Neural cell (in vitro differentiated cells): ENCODE results near the gene CELA2B. TPM values are rescaled to one million over a fixed set of nuclear protein-coding genes. Genes with fewer than 3 reads are reported as not detected.
A peak's percentile ranks its signal among the peaks of the same experiment; 100 is the strongest.

Experiments used
- H2AFZ ChIP-seq: fragments of 200-600, 300-800 bp; sonication (generic), shearing (Covaris generic); 2 replicates; pipeline ENCODE4 v1.6.0; 2014; ENCODE audit warnings: low read depth, mild to moderate bottlenecking, antibody characterized with exemption, low read length, moderate library complexity
- H3F3A ChIP-seq: fragments of 200-600 bp; shearing (Covaris generic); 2 replicates; pipeline ENCODE4 v1.6.1; 2016; ENCODE audit warnings: mild to moderate bottlenecking, moderate library complexity, mixed read lengths, antibody characterized with exemption, low read length; ENCODE audit not compliant: insufficient read depth, poor library complexity, severe bottlenecking
- H3K27ac ChIP-seq: fragments of 200-600, 300-800 bp; sonication (generic), shearing (Covaris generic); 2 replicates; pipeline ENCODE4 v1.5.1; 2014; ENCODE audit warnings: mild to moderate bottlenecking, low read length, moderate library complexity
- H3K27me3 ChIP-seq: fragments of 300-800, 200-600 bp; sonication (generic), shearing (Covaris generic); 2 replicates; pipeline ENCODE4 v1.6.0; 2014; ENCODE audit warnings: mild to moderate bottlenecking, low read depth, low read length, moderate library complexity; ENCODE audit not compliant: insufficient read depth
- H3K36me3 ChIP-seq: fragments of 300-800, 200-600 bp; sonication (generic), shearing (Covaris generic); 2 replicates; pipeline ENCODE4 v1.5.1; 2014; ENCODE audit warnings: mild to moderate bottlenecking, antibody characterized with exemption, low read length, moderate library complexity; ENCODE audit not compliant: insufficient read depth
- H3K4me2 ChIP-seq: fragments of 300-800, 200-600 bp; sonication (generic), shearing (Covaris generic); 2 replicates; pipeline ENCODE4 v1.6.0; 2014; ENCODE audit warnings: mild to moderate bottlenecking, low read length
- H3K4me3 ChIP-seq: fragments of 300-800, 200-600 bp; sonication (generic), shearing (Covaris generic); 2 replicates; pipeline ENCODE4 v1.5.1; 2014; ENCODE audit warnings: mild to moderate bottlenecking, low read length, moderate library complexity
- H3K79me2 ChIP-seq: fragments of 200-600 bp; shearing (Covaris generic); replicated peaks from 2 replicates; pipeline ENCODE4 v1.6.0; 2014; ENCODE audit warnings: mild to moderate bottlenecking, low read length, moderate library complexity; ENCODE audit not compliant: insufficient read depth
- H3K9ac ChIP-seq: fragments of 300-800, 200-600 bp; sonication (generic), shearing (Covaris generic); 2 replicates; pipeline ENCODE4 v1.6.1; 2016; ENCODE audit warnings: mild to moderate bottlenecking, low read length, mixed read lengths
- H3K9me2 ChIP-seq: fragments of 200-600 bp; shearing (Covaris generic); 2 replicates; pipeline ENCODE4 v1.6.1; 2016; ENCODE audit warnings: mild to moderate bottlenecking, low read length, mixed read lengths; ENCODE audit not compliant: insufficient read depth
- H3K9me3 ChIP-seq: fragments of 200-600, 300-800 bp; sonication (generic), shearing (Covaris generic); 2 replicates; pipeline ENCODE4 v1.6.1; 2016; ENCODE audit warnings: mild to moderate bottlenecking, mixed run types, low read length, moderate library complexity, mixed read lengths
- H4K20me1 ChIP-seq: fragments of 200-600 bp; shearing (Covaris generic); 2 replicates; pipeline ENCODE4 v1.6.1; 2016; ENCODE audit warnings: mild to moderate bottlenecking, mixed run types; ENCODE audit not compliant: insufficient read depth
- CTCF ChIP-seq: fragments of 450-650 bp; IDR thresholded peaks from 2 replicates; pipeline ENCODE4 v1.5.1; 2014; ENCODE audit warnings: antibody characterized with exemption, mild to moderate bottlenecking, moderate library complexity; ENCODE audit not compliant: poor library complexity, severe bottlenecking
- EP300 ChIP-seq: fragments of 450-650 bp; conservative IDR thresholded peaks from 2 replicates; pipeline ENCODE4 v1.6.1; 2014; ENCODE audit warnings: antibody characterized with exemption, mild to moderate bottlenecking, moderate library complexity; ENCODE audit not compliant: poor library complexity, severe bottlenecking
- MXI1 ChIP-seq: fragments of 450-650 bp; conservative IDR thresholded peaks from 2 replicates; pipeline ENCODE4 v1.6.1; 2014; ENCODE audit warnings: antibody characterized with exemption, mild to moderate bottlenecking; ENCODE audit not compliant: poor library complexity, severe bottlenecking
- POLR2AphosphoS5 ChIP-seq: IDR thresholded peaks from 2 replicates; pipeline ENCODE4 v1.6.1; 2012
- RAD21 ChIP-seq: fragments of 450-650 bp; conservative IDR thresholded peaks from 2 replicates; pipeline ENCODE4 v1.6.1; 2014; ENCODE audit warnings: antibody characterized with exemption, mild to moderate bottlenecking, moderate library complexity
- SMC3 ChIP-seq: fragments of 450-650 bp; conservative IDR thresholded peaks from 2 replicates; pipeline ENCODE4 v1.6.1; 2014; ENCODE audit warnings: antibody characterized with exemption, mild to moderate bottlenecking, moderate library complexity; ENCODE audit not compliant: poor library complexity
- TAF1 ChIP-seq: IDR thresholded peaks from 2 replicates; pipeline ENCODE4 v1.6.1; 2012; ENCODE audit warnings: low read depth
- polyA plus RNA-seq: library from polyadenylated mRNA; depleted of rRNA; stranded (reverse); fragments of >200 nt; gene quantifications from 2 replicates; pipeline ENCODE4 v1.2.3, GENCODE V29; 2014
- TF ChIP-seq, protein P1 (sequence below): IDR thresholded peaks from 2 replicates; pipeline ENCODE4 v1.6.1; 2012; ENCODE audit warnings: borderline replicate concordance

CELA2B gene
- polyA plus RNA-seq, 1 donor from 2014 or later: not detected

DNA sequence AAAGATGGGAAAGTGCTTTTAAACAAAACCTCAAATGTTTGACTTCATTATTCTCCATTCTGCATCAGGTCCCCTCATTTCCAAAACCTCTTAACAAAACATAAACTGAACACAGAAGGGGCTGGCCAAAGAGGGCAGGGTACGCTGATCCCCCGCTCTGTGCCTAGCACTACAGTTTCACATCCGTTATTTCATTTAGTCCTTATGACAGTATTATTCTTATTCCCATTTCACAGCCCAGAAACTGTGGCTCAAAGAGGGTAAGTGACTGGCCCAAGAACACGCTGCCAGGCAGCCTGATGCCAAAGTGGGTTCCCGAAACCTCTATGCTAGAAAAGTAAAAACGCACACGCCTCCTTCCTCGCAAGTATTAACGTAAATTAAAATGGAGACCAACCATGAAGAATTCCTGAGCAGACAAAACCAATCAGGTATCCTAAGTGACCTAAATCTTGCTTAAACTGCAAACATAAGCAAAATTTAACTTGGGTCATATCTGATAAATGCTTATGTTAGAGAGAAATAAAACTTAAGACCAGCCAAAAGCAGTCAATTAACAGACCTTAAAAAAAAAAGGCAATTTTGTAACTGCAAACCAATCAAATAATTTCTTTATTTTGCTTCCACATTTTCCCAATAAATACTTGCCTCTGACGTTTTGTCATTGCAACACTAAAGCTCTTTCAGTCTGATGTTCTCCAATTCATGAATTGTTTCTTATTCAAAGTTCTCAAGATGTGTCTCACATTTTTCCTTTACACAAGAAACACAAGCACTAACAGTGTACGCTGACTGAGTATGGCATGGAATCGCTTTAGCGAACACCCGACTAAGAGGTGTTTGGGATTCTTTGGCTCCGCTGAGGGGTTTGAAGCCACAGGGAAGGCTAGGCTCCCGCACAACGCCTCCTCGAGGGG lies 47.5 kb downstream of the CELA2B start:
- Histone ChIP-seq H3K79me2 (peaks cover 21% of the 10 kb centered on the region), H4K20me1 (no peaks in the 10 kb centered on the region), H3F3A (peaks cover 11% of the 10 kb centered on the region), H3K9me2 (no peaks in the 10 kb centered on the region), H3K36me3 (no peaks in the 10 kb centered on the region), H3K4me2 (peak overlapping the region; percentile 92), H3K27me3 (no peaks in the 10 kb centered on the region), H2AFZ (peak overlapping the region; percentile 62), H3K9me3 (no peaks in the 10 kb centered on the region), H3K27ac (peak overlapping the region; percentile 81), H3K9ac (peak overlapping the region; percentile 85), H3K4me3 (peak overlapping the region; percentile 95)
- TF ChIP-seq RAD21 (peak; percentile 36), TAF1 (no peak), EP300 (no peak), POLR2AphosphoS5 (no peak), SMC3 (no peak)
- TF ChIP-seq, protein P1, sequence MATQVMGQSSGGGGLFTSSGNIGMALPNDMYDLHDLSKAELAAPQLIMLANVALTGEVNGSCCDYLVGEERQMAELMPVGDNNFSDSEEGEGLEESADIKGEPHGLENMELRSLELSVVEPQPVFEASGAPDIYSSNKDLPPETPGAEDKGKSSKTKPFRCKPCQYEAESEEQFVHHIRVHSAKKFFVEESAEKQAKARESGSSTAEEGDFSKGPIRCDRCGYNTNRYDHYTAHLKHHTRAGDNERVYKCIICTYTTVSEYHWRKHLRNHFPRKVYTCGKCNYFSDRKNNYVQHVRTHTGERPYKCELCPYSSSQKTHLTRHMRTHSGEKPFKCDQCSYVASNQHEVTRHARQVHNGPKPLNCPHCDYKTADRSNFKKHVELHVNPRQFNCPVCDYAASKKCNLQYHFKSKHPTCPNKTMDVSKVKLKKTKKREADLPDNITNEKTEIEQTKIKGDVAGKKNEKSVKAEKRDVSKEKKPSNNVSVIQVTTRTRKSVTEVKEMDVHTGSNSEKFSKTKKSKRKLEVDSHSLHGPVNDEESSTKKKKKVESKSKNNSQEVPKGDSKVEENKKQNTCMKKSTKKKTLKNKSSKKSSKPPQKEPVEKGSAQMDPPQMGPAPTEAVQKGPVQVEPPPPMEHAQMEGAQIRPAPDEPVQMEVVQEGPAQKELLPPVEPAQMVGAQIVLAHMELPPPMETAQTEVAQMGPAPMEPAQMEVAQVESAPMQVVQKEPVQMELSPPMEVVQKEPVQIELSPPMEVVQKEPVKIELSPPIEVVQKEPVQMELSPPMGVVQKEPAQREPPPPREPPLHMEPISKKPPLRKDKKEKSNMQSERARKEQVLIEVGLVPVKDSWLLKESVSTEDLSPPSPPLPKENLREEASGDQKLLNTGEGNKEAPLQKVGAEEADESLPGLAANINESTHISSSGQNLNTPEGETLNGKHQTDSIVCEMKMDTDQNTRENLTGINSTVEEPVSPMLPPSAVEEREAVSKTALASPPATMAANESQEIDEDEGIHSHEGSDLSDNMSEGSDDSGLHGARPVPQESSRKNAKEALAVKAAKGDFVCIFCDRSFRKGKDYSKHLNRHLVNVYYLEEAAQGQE: no peak

- Histone ChIP-seq H3K36me3 (no peaks in the 10 kb centered on the region), H3K9ac (peak within 1 kb of the TSS; percentile 85), H2AFZ (peak within 1 kb of the TSS; percentile 73), H3K9me3 (no peaks in the 10 kb centered on the region), H3K4me3 (peak within 1 kb of the TSS; percentile 95), H3F3A (peaks cover 11% of the 10 kb centered on the region), H3K79me2 (peaks cover 27% of the 10 kb centered on the region), H3K27ac (peak within 1 kb of the TSS; percentile 95), H3K27me3 (no peaks in the 10 kb centered on the region), H4K20me1 (no peaks in the 10 kb centered on the region), H3K4me2 (peak within 1 kb of the TSS; percentile 92), H3K9me2 (no peaks in the 10 kb centered on the region)
- TF ChIP-seq CTCF (peak; percentile 13), MXI1 (no peak)
Measured at GRCh38 chr1:15524021-15524282, 48.0 kb downstream of the CELA2B start, which contains the start of gene CASP9. TSS of gene CASP9 (minus strand) at chr1:15524215. CDS start at chr1:15524200, 15 bp downstream.
